NCI-H128 (cell line): ENCODE results near the gene DGKA.
"Not testable (repeated sequence)": the region's sequence is repeated elsewhere in the genome, so short reads cannot be mapped to it uniquely, and the experiment has no call there.

Source experiments
- DNase-seq: peaks from one replicate; lab custom pipeline; 2025; ENCODE audit not compliant: unreplicated experiment; lab: John Stamatoyannopoulos, UW

The DGKA gene

GRCh38 chr12:55930771-55931316 lies at the start of gene DGKA:
Gene DGKA, plus strand, starts transcription at chr12:55931162. Its CDS starts 5,342 bp downstream, at chr12:55936504.
- DNase-seq: no peak

GRCh38 chr12:55885113-55885512 lies 45.8 kb upstream of the DGKA start:
- DNase-seq: no peak

- no peak for DNase-seq
Observed at GRCh38 chr12:55891310-55891709, 39.7 kb upstream of the DGKA start.

GRCh38 chr12:55893723-55894122 lies 37.2 kb upstream of the DGKA start:
- no peak for DNase-seq

- DNase-seq: no peak
Observed at GRCh38 chr12:55899082-55899481, 31.9 kb upstream of the DGKA start.

- DNase-seq: no peak
Observed at GRCh38 chr12:55901881-55902490, 29.0 kb upstream of the DGKA start.

- DNase-seq: no peak
Observed at GRCh38 chr12:55906056-55906455, 24.9 kb upstream of the DGKA start.

- DNase-seq: no peak
Observed at GRCh38 chr12:55908726-55909512, 22.0 kb upstream of the DGKA start.

GRCh38 chr12:55909513-55909884 lies 21.5 kb upstream of the DGKA start:
- no peak for DNase-seq

- no peak for DNase-seq
Observed at GRCh38 chr12:55912908-55913307, 18.1 kb upstream of the DGKA start.

- DNase-seq: no peak
Observed at GRCh38 chr12:55915482-55915859, 15.5 kb upstream of the DGKA start.

- not testable (repeated sequence) for DNase-seq
Observed at GRCh38 chr12:55919032-55919431, 11.9 kb upstream of the DGKA start.

- no peak for DNase-seq
Observed at GRCh38 chr12:55922126-55922525, 8.8 kb upstream of the DGKA start.

GRCh38 chr12:55923648-55924047 lies 7.3 kb upstream of the DGKA start:
- DNase-seq: not testable (repeated sequence)

GRCh38 chr12:55925371-55925770 lies 5.6 kb upstream of the DGKA start:
- no peak for DNase-seq

- no peak for DNase-seq
Observed at GRCh38 chr12:55925870-55926737, 4.9 kb upstream of the DGKA start.

GRCh38 chr12:55926738-55927587 lies 4.0 kb upstream of the DGKA start:
- peak; percentile 70 for DNase-seq

GRCh38 chr12:55927588-55928502 lies 3.1 kb upstream of the DGKA start, which contains the start of gene PYM1:
Gene PYM1, minus strand, starts transcription at chr12:55927894. Its CDS starts 133 bp downstream, at chr12:55927761.
- peak; percentile 29 for DNase-seq

- no peak for DNase-seq
Observed at GRCh38 chr12:55929306-55929791, 1.6 kb upstream of the DGKA start.
